ENCODE data around the gene KAT6B. TPM values are rescaled to one million over a fixed set of nuclear protein-coding genes. Genes with fewer than 3 reads are reported as not detected.

The KAT6B gene
- total RNA-seq, 4 donors from 2014 or later: 45.6 to 48.9 (median 47.5) TPM

DNA sequence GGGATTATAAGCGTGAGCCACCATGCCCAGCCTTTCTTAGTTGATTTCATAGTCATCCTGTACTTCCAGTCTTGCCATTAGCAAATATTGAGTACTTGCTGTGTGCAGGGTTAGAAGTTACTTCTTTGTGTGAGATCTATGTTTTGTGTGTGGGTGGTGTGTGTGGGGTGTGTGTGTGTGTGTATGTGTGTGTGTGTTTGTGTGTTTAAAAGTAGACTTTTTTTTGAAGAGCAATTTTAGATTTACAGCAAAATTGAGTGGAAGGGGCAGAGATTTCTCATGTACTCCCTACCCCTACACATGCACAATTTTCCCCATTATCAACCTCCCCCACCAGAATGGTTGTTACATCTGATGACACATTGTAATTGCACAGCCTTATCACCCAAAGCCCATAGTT lies 48.2 kb downstream of the KAT6B start:
- no peak for TF ChIP-seq CTCF (IDR thresholded peaks at IDR 0.05; ENCODE audit: low read depth)

- no peak for TF ChIP-seq CTCF (IDR thresholded peaks at IDR 0.05; ENCODE audit: low read depth)
These were observed 48.7 kb downstream of the KAT6B start for GRCh38 chr10:74875068-74875467.

DNA sequence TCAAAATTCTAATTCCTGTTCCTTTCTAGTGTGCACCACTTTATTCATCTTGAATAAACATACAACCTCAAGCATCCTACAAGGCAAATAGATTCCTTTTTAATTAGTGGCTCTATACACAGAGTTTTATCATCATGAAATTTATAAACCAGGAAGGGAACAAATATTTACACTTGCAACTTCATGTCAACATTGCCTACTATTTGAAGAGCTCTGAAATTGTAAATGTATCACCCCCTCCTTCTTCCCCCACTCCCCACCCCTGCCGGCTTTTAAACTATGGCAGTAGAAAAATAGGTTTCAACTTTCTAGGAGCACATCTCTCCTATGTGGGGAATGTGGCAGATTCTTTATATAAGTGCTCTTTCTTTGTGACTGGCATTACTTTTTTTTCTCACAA lies 49.6 kb downstream of the KAT6B start:
- no peak for TF ChIP-seq CTCF (IDR thresholded peaks at IDR 0.05; ENCODE audit: low read depth)

DNA sequence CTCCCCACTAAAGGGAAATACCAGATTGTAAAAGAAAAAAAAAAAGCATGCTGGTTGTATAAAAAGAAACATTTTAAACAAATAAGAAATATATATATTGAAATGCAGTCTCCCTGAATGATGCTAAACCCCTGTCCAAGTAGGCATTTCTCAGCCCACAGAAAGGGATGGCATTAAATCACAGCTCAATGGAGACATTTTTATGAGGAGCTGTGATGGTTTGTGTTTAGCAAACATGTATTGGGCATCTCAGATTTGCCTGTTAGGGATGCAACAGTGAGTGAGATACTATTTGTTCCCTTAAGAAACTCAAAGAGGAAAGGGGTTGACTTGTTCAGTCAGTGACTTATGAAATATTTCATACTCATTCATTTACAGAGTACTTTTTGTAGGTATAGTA lies 51.5 kb downstream of the KAT6B start:
- TF ChIP-seq CTCF (IDR thresholded peaks at IDR 0.05; ENCODE audit: low read depth): no peak

DNA sequence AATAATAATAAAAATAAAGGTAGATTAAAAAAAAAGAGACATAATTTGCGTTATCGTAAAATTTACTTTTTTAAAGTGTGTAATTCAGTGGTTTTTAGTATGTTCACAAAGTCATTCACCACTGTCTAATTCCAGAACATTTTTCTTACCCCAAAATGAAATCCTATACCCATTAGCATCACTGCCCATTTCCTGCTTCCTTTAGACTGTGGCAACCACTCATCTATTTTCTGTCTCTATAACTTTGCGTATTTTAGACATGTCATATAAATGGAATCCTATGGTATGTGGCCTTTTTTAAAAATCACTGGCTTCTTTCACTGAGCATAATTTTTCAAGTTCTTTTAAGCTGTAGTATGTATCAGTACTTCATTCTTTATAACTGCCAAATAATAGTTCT lies 53.6 kb downstream of the KAT6B start:
- TF ChIP-seq CTCF (IDR thresholded peaks at IDR 0.05; ENCODE audit: low read depth): no peak

- no peak for TF ChIP-seq CTCF (IDR thresholded peaks at IDR 0.05; ENCODE audit: low read depth)
These were observed 55.0 kb downstream of the KAT6B start for GRCh38 chr10:74881253-74881884.

DNA sequence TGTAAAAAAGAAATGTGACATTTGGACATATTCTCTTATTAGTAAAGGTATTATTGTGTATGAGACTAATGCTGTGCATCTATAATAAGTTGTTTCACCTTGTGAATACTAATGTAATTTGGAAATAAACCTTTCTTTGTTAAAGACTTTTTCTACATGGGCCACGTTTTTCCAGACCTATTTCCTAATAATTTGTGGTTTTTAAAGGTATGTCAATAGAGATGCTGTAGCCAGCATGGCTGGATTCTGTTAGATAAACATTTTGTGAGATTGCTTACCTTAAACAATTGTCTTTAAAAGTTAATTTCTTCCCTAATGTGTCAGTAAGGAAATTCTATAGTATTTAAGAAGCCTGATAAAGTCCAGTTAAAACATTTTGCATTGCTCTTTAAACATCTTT lies 56.0 kb downstream of the KAT6B start:
- TF ChIP-seq CTCF (IDR thresholded peaks at IDR 0.05; ENCODE audit: low read depth): no peak

All from subcutaneous adipose tissue (tissue), 4 donors.